Breast epithelium (tissue), 4 donors: ENCODE results near the gene UCK1. TPM values are rescaled to one million over a fixed set of nuclear protein-coding genes. Genes with fewer than 3 reads are reported as not detected.
A peak's percentile ranks its signal among the peaks of the same experiment; 100 is the strongest.

Source experiments
- DNase-seq, 2 donors: peaks; one replicate each; pipeline ENCODE4 v3.0.0-alpha.2; 2019; ENCODE audit warnings: low spot score in 2 of 2
- H3K27ac ChIP-seq, 2 donors: fragments of 200-600 bp; sonication (generic) in 1 of 2; one replicate each; pipeline ENCODE4 v1.5.1; 2016 to 2019; ENCODE audit warnings: mild to moderate bottlenecking in 1 of 2
- H3K27me3 ChIP-seq, 2 donors: fragments of 200-600 bp; sonication (generic) in 1 of 2; one replicate each; pipeline versions ENCODE4 v1.5.1 to v1.6.0; 2017 to 2019; ENCODE audit warnings: control low read depth in 1 of 2, mild to moderate bottlenecking in 1 of 2
- H3K36me3 ChIP-seq: fragments of 200-600 bp; one replicate; pipeline ENCODE4 v1.5.1; 2019
- H3K4me1 ChIP-seq, 2 donors: fragments of 200-600 bp; sonication (generic); one replicate each; pipeline ENCODE4 v1.5.1; 2016 to 2019; ENCODE audit warnings: control low read depth in 1 of 2
- H3K4me3 ChIP-seq, 3 donors: fragments of 200-600 bp; sonication (generic); 1 replicate in 2 of 3; 2 replicates in 1 of 3; pipeline ENCODE4 v1.5.1; 2016 to 2019; ENCODE audit warnings: mild to moderate bottlenecking in 3 of 3, moderate library complexity in 2 of 3
- H3K9me3 ChIP-seq, 2 donors: fragments of 200-600 bp; sonication (generic) in 1 of 2; one replicate each; pipeline ENCODE4 v1.5.1; 2016 to 2019; ENCODE audit warnings: control low read depth in 1 of 2
- CTCF ChIP-seq, 3 donors: fragments of 450-650 bp; IDR thresholded peaks; one replicate each; pipeline ENCODE4 v1.5.1; 2016 to 2017; ENCODE audit warnings: antibody characterized with exemption in 3 of 3, mild to moderate bottlenecking in 3 of 3, moderate library complexity in 3 of 3
- POLR2A ChIP-seq: fragments of 450-650 bp; IDR thresholded peaks from one replicate; pipeline ENCODE4 v1.6.1; 2016; ENCODE audit warnings: antibody characterized with exemption, mild to moderate bottlenecking, moderate library complexity
- POLR2AphosphoS5 ChIP-seq, 3 donors: sonication (generic); formaldehyde crosslinking; IDR thresholded peaks; one replicate each; pipeline ENCODE4 v1.6.1; 2017; ENCODE audit warnings: antibody characterized with exemption in 3 of 3
- intact Hi-C: fragments of 100-400 bp; cut with DNase I; formaldehyde crosslinking; loops from one replicate; pipeline ENCODE4 v1.15.1; 2023; ENCODE audit warnings: low total_unique reads
- total RNA-seq, 3 donors: library from RNA; depleted of rRNA; stranded (reverse); fragments of >200 nt; gene quantifications; one replicate each; pipeline ENCODE4 v1.1.0, GENCODE V29; 2016

Gene UCK1
- total RNA-seq, 3 donors from 2014 or later = 33.4 to 61.0 (median 37.7) TPM

GRCh38 chr9:131496844-131497405 lies 34.1 kb downstream of the UCK1 start:
- H3K9me3 ChIP-seq = no peaks in the 10 kb centered on the region
- no peak overlapping the region for H3K27ac ChIP-seq
- peaks cover 22% of the 10 kb centered on the region for H3K36me3 ChIP-seq
- H3K4me3 ChIP-seq = no peak overlapping the region
- no peaks in the 10 kb centered on the region for H3K4me1 ChIP-seq
- TF ChIP-seq POLR2A (no peak), POLR2AphosphoS5 (IDR thresholded peaks at IDR 0.05) (no peak), CTCF (IDR thresholded peaks at IDR 0.05) (no peak)
- no peak for DNase-seq
- intact Hi-C loops = no loop called here
- no peaks in the 10 kb centered on the region for H3K27me3 ChIP-seq

- H3K36me3 ChIP-seq = peaks cover 22% of the 10 kb centered on the region
- H3K9me3 ChIP-seq = no peaks in the 10 kb centered on the region
- H3K4me1 ChIP-seq = no peaks in the 10 kb centered on the region
- H3K27ac ChIP-seq = no peak overlapping the region
- no peaks in the 10 kb centered on the region for H3K27me3 ChIP-seq
- no peak overlapping the region for H3K4me3 ChIP-seq
- intact Hi-C loops = no loop called here
- DNase-seq = no peak
- TF ChIP-seq CTCF (IDR thresholded peaks at IDR 0.05) (no peak), POLR2A (no peak), POLR2AphosphoS5 (IDR thresholded peaks at IDR 0.05) (no peak)
These were observed 35.3 kb downstream of the UCK1 start for GRCh38 chr9:131495785-131496184.

DNA sequence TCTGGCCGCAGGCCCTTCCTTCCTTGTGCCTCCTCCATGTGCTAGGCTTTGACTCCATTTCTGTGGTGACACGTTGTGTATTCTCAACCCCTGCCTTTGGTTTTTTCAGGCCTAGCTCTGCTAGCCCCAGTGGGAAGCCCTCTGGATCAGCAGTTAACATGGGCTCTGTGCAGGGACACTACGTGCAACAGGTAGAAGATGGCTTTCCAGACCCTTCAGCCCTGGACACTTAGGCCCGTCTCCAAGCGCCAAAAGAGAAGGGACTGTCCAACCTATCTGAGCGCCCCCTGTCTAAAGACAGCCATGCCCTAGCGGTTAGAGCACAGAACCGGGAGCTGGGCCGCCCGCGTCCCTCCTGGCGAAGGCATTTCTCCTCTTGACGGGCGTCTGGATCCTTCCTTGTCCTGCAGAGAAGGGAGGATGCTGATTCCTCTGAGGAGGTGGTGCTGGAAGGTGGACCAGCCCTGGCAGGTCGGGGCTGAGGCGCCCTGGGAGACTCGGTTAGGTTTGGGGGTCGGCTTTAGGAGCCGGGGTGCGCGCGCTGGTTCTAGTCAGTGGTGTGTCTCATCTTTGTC lies 36.7 kb downstream of the UCK1 start:
- Histone ChIP-seq H3K4me3 (no peak overlapping the region), H3K27ac (no peak overlapping the region), H3K9me3 (no peaks in the 10 kb centered on the region), H3K27me3 (no peaks in the 10 kb centered on the region), H3K36me3 (peaks cover 32% of the 10 kb centered on the region), H3K4me1 (no peaks in the 10 kb centered on the region)
- no peak for DNase-seq
- no peak for TF ChIP-seq POLR2A
- intact Hi-C loops = no loop called here

GRCh38 chr9:131492070-131492469 lies 39.0 kb downstream of the UCK1 start:
- H3K36me3 ChIP-seq = peaks cover 39% of the 10 kb centered on the region
- no peaks in the 10 kb centered on the region for H3K27me3 ChIP-seq
- peak overlapping the region in 1 of 2 donors; percentile 36 for H3K27ac ChIP-seq
- H3K4me3 ChIP-seq = no peak overlapping the region
- no peak for DNase-seq
- no peak for TF ChIP-seq POLR2AphosphoS5 (IDR thresholded peaks at IDR 0.05)
- TF ChIP-seq CTCF (IDR thresholded peaks at IDR 0.05) = no peak
- TF ChIP-seq POLR2A = no peak
- intact Hi-C loops = no loop called here
- no peaks in the 10 kb centered on the region for H3K9me3 ChIP-seq
- no peaks in the 10 kb centered on the region for H3K4me1 ChIP-seq

DNA sequence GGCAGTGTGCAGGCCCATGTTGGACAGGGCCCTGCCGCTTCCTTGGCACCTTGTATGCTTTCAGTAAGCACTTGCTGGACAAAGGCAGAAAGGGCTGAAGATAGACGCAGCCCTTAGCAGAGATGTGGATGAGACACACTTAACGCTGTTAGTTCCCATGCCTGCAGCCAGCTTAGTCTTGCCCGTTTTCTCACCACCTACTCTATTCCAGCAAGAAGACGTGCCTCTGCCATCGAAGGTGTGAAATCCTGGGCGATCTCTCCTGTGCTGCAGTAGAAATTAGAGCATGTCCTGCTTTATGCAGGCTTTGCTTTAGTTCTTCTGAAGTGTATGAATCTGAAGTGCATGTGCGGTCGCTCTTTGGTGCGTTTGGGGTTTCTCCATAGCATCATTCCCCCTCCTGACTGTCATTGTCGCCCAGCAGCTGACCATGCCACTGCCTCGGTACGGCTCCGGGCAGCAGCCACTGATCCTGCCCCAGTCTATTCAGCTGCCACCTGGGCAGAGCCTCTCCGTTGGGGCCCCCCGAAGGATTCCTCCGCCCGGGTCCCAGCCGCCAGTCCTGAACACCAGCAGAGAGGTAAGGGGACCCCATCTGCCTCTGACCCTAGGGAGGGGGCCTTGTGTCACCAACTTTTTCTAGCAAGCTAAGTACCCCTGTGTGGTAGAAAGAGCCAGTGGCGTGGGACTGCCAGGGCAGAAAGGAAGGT lies 39.9 kb downstream of the UCK1 start:
- no peaks in the 10 kb centered on the region for H3K27me3 ChIP-seq
- no peak for DNase-seq
- intact Hi-C loops = no loop called here
- H3K9me3 ChIP-seq = no peaks in the 10 kb centered on the region
- peaks cover 34% of the 10 kb centered on the region for H3K36me3 ChIP-seq
- no peak for TF ChIP-seq CTCF (IDR thresholded peaks at IDR 0.05)
- TF ChIP-seq POLR2AphosphoS5 (IDR thresholded peaks at IDR 0.05) = no peak
- no peak for TF ChIP-seq POLR2A
- H3K4me3 ChIP-seq = no peak overlapping the region
- H3K27ac ChIP-seq = peak overlapping the region in 1 of 2 donors; percentile 36
- no peaks in the 10 kb centered on the region for H3K4me1 ChIP-seq
